H1 (cell line): ENCODE data around the gene ASCL2. TPM values are rescaled to one million over a fixed set of nuclear protein-coding genes. Genes with fewer than 3 reads are reported as not detected.

ENCODE experiments used
- CTCF ChIA-PET: fragments of 300-600 bp; sonication (Branson Sonifier 250); formaldehyde crosslinking; loops from one replicate; lab custom pipeline; 2021; ENCODE audit not compliant: partially characterized antibody; lab: Charles Lee
- POLR2A ChIA-PET: fragments of 300-600 bp; sonication (Branson Sonifier 250); formaldehyde crosslinking; loops from one replicate; lab custom pipeline; 2021; ENCODE audit warnings: inconsistent platforms; ENCODE audit not compliant: partially characterized antibody; lab: Charles Lee
- DNase-seq, 2 experiments: peaks; one replicate each; pipeline versions ENCODE4 v3.0.0 to v3.0.0-alpha.2; 2010 to 2022; ENCODE audit warnings: low spot score in 2 of 2, low read depth in 1 of 2, mixed read lengths in 1 of 2
- FAIRE-seq: peaks from 2 replicates; lab custom pipeline; 2011; peaks lifted over from hg19 to GRCh38; lab: Jason Lieb, UNC
- H2AFZ ChIP-seq: 2 replicates; pipeline ENCODE4 v1.8.1; 2012; ENCODE audit warnings: low read length, inconsistent platforms
- H2AK5ac ChIP-seq: 2 replicates; pipeline ENCODE4 v1.6.1; 2013; ENCODE audit warnings: low read depth, low read length
- H2BK120ac ChIP-seq: replicated peaks from 2 replicates; pipeline ENCODE3; 2013; ENCODE audit warnings: low read depth, low read length, inconsistent platforms
- H2BK12ac ChIP-seq: 2 replicates; pipeline ENCODE4 v1.6.1; 2013; ENCODE audit warnings: low read depth, low read length
- H2BK15ac ChIP-seq: 2 replicates; pipeline ENCODE4 v1.6.1; 2013; ENCODE audit warnings: low read length
- H2BK20ac ChIP-seq: 2 replicates; pipeline ENCODE4 v1.6.1; 2013; ENCODE audit warnings: low read length
- H2BK5ac ChIP-seq: 2 replicates; pipeline ENCODE4 v1.6.1; 2013; ENCODE audit warnings: low read depth, low read length
- H3K14ac ChIP-seq: 2 replicates; pipeline ENCODE4 v1.6.1; 2013; ENCODE audit warnings: inconsistent platforms; ENCODE audit not compliant: insufficient read length
- H3K18ac ChIP-seq: 2 replicates; pipeline ENCODE4 v1.6.1; 2013; ENCODE audit warnings: low read length; ENCODE audit errors: extremely low read depth
- H3K23ac ChIP-seq: 2 replicates; pipeline ENCODE4 v1.6.1; 2013; ENCODE audit warnings: inconsistent platforms; ENCODE audit not compliant: insufficient read length
- H3K23me2 ChIP-seq: 2 replicates; pipeline ENCODE4 v1.6.1; 2013; ENCODE audit warnings: low read depth, low read length
- H3K27ac ChIP-seq: 2 replicates; pipeline ENCODE4 v1.6.1; 2011; ENCODE audit warnings: low read depth, low read length, inconsistent platforms
- H3K27me3 ChIP-seq, 4 experiments: replicated peaks in 1 of 4; 1 replicate in 1 of 4; 2 replicates in 3 of 4; pipeline versions ENCODE4 v1.6.1 to v1.8.1; 2011 to 2013; ENCODE audit warnings: low read length in 3 of 4, mild to moderate bottlenecking in 3 of 4, inconsistent platforms in 2 of 4, mixed read lengths in 2 of 4, moderate library complexity in 1 of 4; ENCODE audit not compliant: control insufficient read depth in 3 of 4, insufficient read depth in 3 of 4; ENCODE audit errors: extremely low read depth in 1 of 4
- H3K36me3 ChIP-seq, 4 experiments: 2 replicates each; pipeline versions ENCODE4 v1.6.1 to v1.8.1; 2011 to 2013; ENCODE audit warnings: mild to moderate bottlenecking in 4 of 4, low read length in 3 of 4, moderate library complexity in 2 of 4, control low read depth in 1 of 4, inconsistent platforms in 1 of 4; ENCODE audit not compliant: insufficient read depth in 4 of 4, control insufficient read depth in 2 of 4
- H3K4ac ChIP-seq: replicated peaks from 2 replicates; pipeline ENCODE3; 2013; ENCODE audit warnings: low read length, low read depth, mixed read lengths, inconsistent platforms; ENCODE audit not compliant: insufficient read length
- H3K4me1 ChIP-seq, 4 experiments: replicated peaks in 1 of 4; 1 replicate in 1 of 4; 2 replicates in 3 of 4; pipeline versions ENCODE4 v1.6.1 to v1.8.1; 2011 to 2013; ENCODE audit warnings: low read length in 3 of 4, inconsistent platforms in 2 of 4, mixed read lengths in 1 of 4; ENCODE audit not compliant: insufficient read depth in 4 of 4, control insufficient read depth in 3 of 4
- H3K4me2 ChIP-seq, 2 experiments: 2 replicates each; pipeline versions ENCODE4 v1.6.1 to v1.8.1; 2011 to 2013; ENCODE audit warnings: low read depth in 2 of 2, low read length in 2 of 2, control low read depth in 1 of 2, inconsistent platforms in 1 of 2, mild to moderate bottlenecking in 1 of 2; ENCODE audit not compliant: insufficient read depth in 1 of 2
- H3K4me3 ChIP-seq, 4 experiments: fragments of 200-600, 300-600 bp in 1 of 4; sonication (generic), shearing (Covaris generic), sonication (Bioruptor Twin) in 1 of 4; 2 replicates each; pipeline versions ENCODE4 v1.5.1 to v1.8.1; 2011 to 2016; ENCODE audit warnings: low read length in 4 of 4, low read depth in 3 of 4, control low read depth in 2 of 4, inconsistent platforms in 2 of 4, mild to moderate bottlenecking in 2 of 4, mixed read lengths in 1 of 4, moderate library complexity in 1 of 4; ENCODE audit not compliant: insufficient read depth in 2 of 4; ENCODE audit errors: extremely low read depth in 1 of 4
- H3K56ac ChIP-seq: replicated peaks from 2 replicates; pipeline ENCODE3; 2013; ENCODE audit warnings: low read depth, mild to moderate bottlenecking, mixed read lengths, low read length, inconsistent platforms; ENCODE audit not compliant: insufficient read length
- H3K79me1 ChIP-seq: 2 replicates; pipeline ENCODE4 v1.6.1; 2013; ENCODE audit warnings: low read depth, low read length, control low read depth
- H3K79me2 ChIP-seq, 2 experiments: 2 replicates each; pipeline versions ENCODE4 v1.6.1 to v1.8.1; 2012 to 2013; ENCODE audit warnings: low read length in 2 of 2, mild to moderate bottlenecking in 2 of 2, inconsistent platforms in 1 of 2; ENCODE audit not compliant: insufficient read depth in 2 of 2, control insufficient read depth in 1 of 2
- H3K9ac ChIP-seq, 4 experiments: replicated peaks in 1 of 4; 1 replicate in 1 of 4; 2 replicates in 3 of 4; pipeline versions ENCODE4 v1.6.1 to v1.8.1; 2011 to 2013; ENCODE audit warnings: low read depth in 3 of 4, low read length in 3 of 4, control low read depth in 2 of 4, mild to moderate bottlenecking in 2 of 4, moderate library complexity in 2 of 4, inconsistent platforms in 1 of 4; ENCODE audit errors: extremely low read depth in 1 of 4
- H3K9me3 ChIP-seq, 2 experiments: 2 replicates each; pipeline versions ENCODE4 v1.6.1 to v1.8.1; 2012 to 2013; ENCODE audit warnings: mild to moderate bottlenecking in 2 of 2, moderate library complexity in 2 of 2, control low read depth in 1 of 2, inconsistent platforms in 1 of 2, low read depth in 1 of 2, low read length in 1 of 2, mixed read lengths in 1 of 2; ENCODE audit not compliant: insufficient read depth in 2 of 2
- H4K20me1 ChIP-seq, 2 experiments: replicated peaks in 1 of 2; 2 replicates each; pipeline versions ENCODE3 to v1.8.1; 2011 to 2013; ENCODE audit warnings: inconsistent platforms in 2 of 2, low read length in 2 of 2, mild to moderate bottlenecking in 1 of 2; ENCODE audit not compliant: insufficient read depth in 2 of 2, control insufficient read depth in 1 of 2
- H4K5ac ChIP-seq: 2 replicates; pipeline ENCODE4 v1.6.1; 2013; ENCODE audit warnings: low read length, low read depth, mixed read lengths, inconsistent platforms; ENCODE audit not compliant: insufficient read length
- H4K8ac ChIP-seq: 2 replicates; pipeline ENCODE4 v1.8.0; 2013; ENCODE audit warnings: mild to moderate bottlenecking, moderate library complexity, low read length, inconsistent platforms; ENCODE audit not compliant: insufficient read depth; ENCODE audit errors: extremely low read depth
- H4K91ac ChIP-seq: replicated peaks from 2 replicates; pipeline ENCODE3; 2013; ENCODE audit warnings: low read length, mixed read lengths, inconsistent platforms; ENCODE audit not compliant: insufficient read length
- CBX5 ChIP-seq: fragments of 300-800, 300-1000 bp; sonication (generic); IDR thresholded peaks from 2 replicates; pipeline ENCODE4 v1.7.1; 2016; ENCODE audit warnings: antibody characterized with exemption, low read length, low read depth
- CEBPB ChIP-seq: IDR thresholded peaks from 2 replicates; pipeline ENCODE4 v1.6.1; 2012; ENCODE audit warnings: low read depth, low read length
- KDM4A ChIP-seq: IDR thresholded peaks from one replicate; pipeline ENCODE4 v1.7.1; 2012; ENCODE audit warnings: low read depth, mild to moderate bottlenecking, moderate library complexity, low read length, inconsistent platforms; ENCODE audit not compliant: severe bottlenecking
- NANOG ChIP-seq: IDR thresholded peaks from 2 replicates; pipeline ENCODE4 v1.6.1; 2011; ENCODE audit warnings: low read length, low read depth, mild to moderate bottlenecking, inconsistent platforms; ENCODE audit not compliant: insufficient read depth, poor library complexity, severe bottlenecking
- PHF8 ChIP-seq: fragments of 200-600 bp; sonication (generic); conservative IDR thresholded peaks from 2 replicates; pipeline ENCODE4 v1.7.1; 2012; ENCODE audit warnings: low read depth, mild to moderate bottlenecking, inconsistent platforms, low read length, moderate library complexity
- RBBP5 ChIP-seq: IDR thresholded peaks from 2 replicates; pipeline ENCODE4 v1.7.1; 2012; ENCODE audit warnings: low read depth, mild to moderate bottlenecking, inconsistent platforms, low read length, moderate library complexity, borderline replicate concordance
- SP1 ChIP-seq: IDR thresholded peaks from 2 replicates; pipeline ENCODE4 v1.6.1; 2011; ENCODE audit warnings: low read depth, low read length
- ZNF274 ChIP-seq: IDR thresholded peaks from 2 replicates; pipeline ENCODE4 v1.7.0; 2012; ENCODE audit warnings: low read length, borderline replicate concordance; ENCODE audit errors: extremely low read depth
- WGBS, 2 experiments: shearing (Covaris generic) in 1 of 2; methylation state at CpG; one replicate each; pipeline versions ENCODE4 v1.1.6 to v1.1.7; 2013 to 2015; ENCODE audit warnings: low lambda C conversion rate in 2 of 2, mixed read lengths in 2 of 2, inconsistent platforms in 1 of 2, low coverage in 1 of 2, missing lambda C conversion rate in 1 of 2; ENCODE audit not compliant: insufficient replicate concordance in 2 of 2, insufficient coverage in 1 of 2, insufficient read length in 1 of 2; ENCODE audit errors: extremely low coverage in 1 of 2, missing lambda C conversion rate in 1 of 2; 5-methylcytosine and 5-hydroxymethylcytosine counted together
- polyA plus RNA-seq, 7 experiments: library from polyadenylated mRNA; depleted of rRNA in 3 of 7; stranded (reverse) in 5 of 7; unstranded in 2 of 7; fragments of >200 nt in 5 of 7; fragments of 200-250 nt in 2 of 7; gene quantifications; 1 replicate in 5 of 7; 2 replicates in 1 of 7; 4 replicates in 1 of 7; pipeline versions ENCODE4 v1.2.1 to v1.2.3, GENCODE V29; 2011 to 2013; ENCODE audit warnings: missing spikeins in 2 of 7, mixed read lengths in 2 of 7
- total RNA-seq: library from RNA; stranded (reverse); fragmentation: NEBNext Ultra II Directional; extraction: Animal tissue kit (Norgen Biotek cat#: 25700); gene quantifications from 2 replicates; pipeline ENCODE4 v1.2.1, GENCODE V29; 2021

ASCL2 gene
- total and polyA plus RNA-seq, 2 of the 8 experiments (the other 6 are each of a cell fraction or from before 2014, with no cell fraction given) = 0.51 to 0.56 TPM

- no peaks in the 10 kb centered on the region; a peak in 1 of 7 replicates for H3K4me1 ChIP-seq
- H3K79me1 ChIP-seq = no peaks in the 10 kb centered on the region
- no peak overlapping the region for H3K23ac ChIP-seq
- no peak overlapping the region for H2AK5ac ChIP-seq
- H2AFZ ChIP-seq = no peak overlapping the region
- no peak overlapping the region for H3K56ac ChIP-seq
- H3K18ac ChIP-seq = no peak overlapping the region
- no peak overlapping the region for H2BK12ac ChIP-seq
- no peak overlapping the region for H3K27ac ChIP-seq
- H4K8ac ChIP-seq = no peak overlapping the region; the same call in 1 of the 2 replicates
- H4K91ac ChIP-seq = no peak overlapping the region
- no peaks in the 10 kb centered on the region for H3K23me2 ChIP-seq
- FAIRE-seq (no peak), DNase-seq (no peak)
- CTCF ChIA-PET = interaction anchor here (1.1 to 2.0 kb wide), 4 partner anchors 35 to 76 kb away, joined by 3 to 7 read pairs (median 4); no protein-coding TSS in a partner anchor
- H3K4ac ChIP-seq = no peak overlapping the region
- H3K4me3 ChIP-seq = no peak overlapping the region
- POLR2A ChIA-PET = no interaction called here
- H4K5ac ChIP-seq = no peak overlapping the region
- no peak overlapping the region for H3K14ac ChIP-seq
- no peaks in the 10 kb centered on the region for H3K79me2 ChIP-seq
- H3K9me3 ChIP-seq = no peaks in the 10 kb centered on the region
- H2BK5ac ChIP-seq = no peak overlapping the region
- no peak for TF ChIP-seq CBX5
- no peak for TF ChIP-seq CEBPB
- no peak for TF ChIP-seq ZNF274
- TF ChIP-seq NANOG = no peak
- no peak for TF ChIP-seq KDM4A
- no peak for TF ChIP-seq PHF8
- TF ChIP-seq SP1 = no peak
- no peak for TF ChIP-seq RBBP5
- no peak overlapping the region for H2BK20ac ChIP-seq
- peaks cover 0 to 26% (median 10%) of the 10 kb centered on the region in 4 experiments; a peak in 5 of 7 replicates for H3K27me3 ChIP-seq
- H3K4me2 ChIP-seq = no peak overlapping the region
- peaks cover 0 to 1% of the 10 kb centered on the region in 2 experiments for H4K20me1 ChIP-seq
- H2BK15ac ChIP-seq = no peak overlapping the region
- 84% methylated on average over 16 of the region's 18 CpGs; no CpG with 5 or more reads in 1 of the 2 experiments for WGBS, 2 experiments
- H2BK120ac ChIP-seq = no peak overlapping the region
- no peak overlapping the region for H3K9ac ChIP-seq
- no peaks in the 10 kb centered on the region for H3K36me3 ChIP-seq
Measured at GRCh38 chr11:2262301-2263070, 7.9 kb downstream of the ASCL2 start.
